ENCODE measurements around the gene STX5. TPM values are rescaled to one million over a fixed set of nuclear protein-coding genes. Genes with fewer than 3 reads are reported as not detected.

Gene STX5, protein sequence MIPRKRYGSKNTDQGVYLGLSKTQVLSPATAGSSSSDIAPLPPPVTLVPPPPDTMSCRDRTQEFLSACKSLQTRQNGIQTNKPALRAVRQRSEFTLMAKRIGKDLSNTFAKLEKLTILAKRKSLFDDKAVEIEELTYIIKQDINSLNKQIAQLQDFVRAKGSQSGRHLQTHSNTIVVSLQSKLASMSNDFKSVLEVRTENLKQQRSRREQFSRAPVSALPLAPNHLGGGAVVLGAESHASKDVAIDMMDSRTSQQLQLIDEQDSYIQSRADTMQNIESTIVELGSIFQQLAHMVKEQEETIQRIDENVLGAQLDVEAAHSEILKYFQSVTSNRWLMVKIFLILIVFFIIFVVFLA
- 10 to 100 TPM; 34.1 to 41.0 TPM for total RNA-seq

DNA sequence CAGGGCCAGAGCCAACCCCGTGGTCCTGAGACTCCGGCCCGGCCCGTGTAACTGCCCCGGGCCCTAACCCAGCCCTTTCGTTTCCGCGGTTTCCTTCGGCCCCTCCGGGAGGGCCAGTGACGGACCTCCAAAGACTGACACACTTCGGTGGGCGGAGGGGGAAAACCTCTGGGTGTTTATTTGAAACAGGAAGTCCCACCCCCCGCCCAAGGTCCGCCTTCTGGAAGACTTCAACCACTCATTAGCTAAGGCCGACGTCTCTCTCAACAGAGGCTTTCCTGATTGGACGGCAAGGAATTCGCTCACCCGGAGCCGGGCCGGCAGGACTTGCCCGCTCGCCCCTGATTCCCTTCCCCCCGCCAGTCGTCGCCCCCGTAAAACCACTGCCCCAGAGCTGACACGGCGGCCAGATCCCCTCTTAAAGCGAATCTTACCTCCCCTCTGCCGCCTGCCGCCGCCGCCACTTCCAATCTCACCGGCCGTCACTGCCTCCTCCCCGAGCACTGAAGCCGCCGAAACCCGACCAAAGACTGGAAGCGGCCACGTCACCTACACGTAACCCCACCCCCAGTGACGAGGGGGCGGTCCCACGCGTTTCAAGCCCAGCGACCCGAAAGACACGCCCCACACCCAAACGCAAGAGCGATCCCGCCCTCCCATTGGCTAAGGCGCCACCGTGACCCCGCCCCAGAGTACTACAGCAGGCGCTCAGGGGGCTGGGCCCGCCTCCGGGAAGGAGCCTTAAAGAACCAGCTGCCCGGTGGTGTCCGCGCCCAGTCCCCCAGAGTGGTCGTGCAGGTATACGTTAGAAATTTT, at the start of gene STX5:
Gene STX5, minus strand, starts transcription at position 532 of the 816 bp plus-strand sequence. CDS start 808 bp downstream, outside the sequence.
- CTCF ChIA-PET = interaction anchor here (0.6 to 2.0 kb wide), 16 partner anchors 10 to 1040 kb away, joined by 3 to 15 read pairs (median 4); partner anchors contain the start of genes NXF1, TUT1 and ZBTB3
- Mint-ChIP-seq H3K4me1 (peaks cover 36% of the 10 kb centered on the region), H3K9me3 (no peaks in the 10 kb centered on the region), H3K4me3 (peak within 1 kb of the TSS; percentile 94), H3K36me3 (ENCODE audit: low read depth) (peaks cover 34% of the 10 kb centered on the region), H3K27me3 (no peaks in the 10 kb centered on the region), H3K27ac (peak within 1 kb of the TSS; percentile 99)
- peak; percentile 100 for DNase-seq
- POLR2A ChIA-PET = interaction anchor here (0.5 to 1.8 kb wide), 3 partner anchors 9 to 46 kb away, joined by 3 to 19 read pairs (median 3); no protein-coding TSS in a partner anchor

DNA sequence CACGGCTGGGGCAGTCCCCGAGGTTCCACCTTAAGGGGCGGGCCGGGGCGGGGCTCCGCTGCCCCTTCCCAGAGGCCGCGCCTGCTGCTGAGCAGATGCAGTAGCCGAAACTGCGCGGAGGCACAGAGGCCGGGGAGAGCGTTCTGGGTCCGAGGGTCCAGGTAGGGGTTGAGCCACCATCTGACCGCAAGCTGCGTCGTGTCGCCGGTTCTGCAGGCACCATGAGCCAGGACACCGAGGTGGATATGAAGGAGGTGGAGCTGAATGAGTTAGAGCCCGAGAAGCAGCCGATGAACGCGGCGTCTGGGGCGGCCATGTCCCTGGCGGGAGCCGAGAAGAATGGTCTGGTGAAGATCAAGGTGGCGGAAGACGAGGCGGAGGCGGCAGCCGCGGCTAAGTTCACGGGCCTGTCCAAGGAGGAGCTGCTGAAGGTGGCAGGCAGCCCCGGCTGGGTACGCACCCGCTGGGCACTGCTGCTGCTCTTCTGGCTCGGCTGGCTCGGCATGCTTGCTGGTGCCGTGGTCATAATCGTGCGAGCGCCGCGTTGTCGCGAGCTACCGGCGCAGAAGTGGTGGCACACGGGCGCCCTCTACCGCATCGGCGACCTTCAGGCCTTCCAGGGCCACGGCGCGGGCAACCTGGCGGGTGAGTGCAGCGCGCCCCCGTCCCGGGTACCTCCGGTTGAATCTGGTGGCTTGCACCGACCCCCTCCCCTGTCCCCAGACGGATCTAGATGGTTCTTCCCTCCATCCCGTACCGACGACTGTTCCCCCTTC, 49.1 kb upstream of the STX5 start, which contains the start of gene SLC3A2:
Gene SLC3A2, plus strand, starts transcription at position 94 of the 776 bp plus-strand sequence. Its CDS starts 128 bp downstream, at position 222.
- Mint-ChIP-seq H3K4me1 (peaks cover 53% of the 10 kb centered on the region), H3K27ac (peak within 1 kb of the TSS; percentile 100), H3K9me3 (no peaks in the 10 kb centered on the region), H3K4me3 (peak within 1 kb of the TSS; percentile 98), H3K36me3 (ENCODE audit: low read depth) (peaks cover 54% of the 10 kb centered on the region), H3K27me3 (no peaks in the 10 kb centered on the region)
- ChIA-PET CTCF (interaction anchor here (0.5 to 4.5 kb wide), 39 partner anchors 9 to 1012 kb away, joined by 3 to 35 read pairs (median 4); partner anchors contain the start of genes BSCL2, C11orf98, CSKMT and GNG3), POLR2A (interaction anchor here (0.6 to 2.7 kb wide), 11 partner anchors 26 to 279 kb away, joined by 3 to 17 read pairs (median 3); partner anchors contain the start of genes HNRNPUL2, LBHD1, MTA2 and TAF6L)
- peak; percentile 89 for DNase-seq

DNA sequence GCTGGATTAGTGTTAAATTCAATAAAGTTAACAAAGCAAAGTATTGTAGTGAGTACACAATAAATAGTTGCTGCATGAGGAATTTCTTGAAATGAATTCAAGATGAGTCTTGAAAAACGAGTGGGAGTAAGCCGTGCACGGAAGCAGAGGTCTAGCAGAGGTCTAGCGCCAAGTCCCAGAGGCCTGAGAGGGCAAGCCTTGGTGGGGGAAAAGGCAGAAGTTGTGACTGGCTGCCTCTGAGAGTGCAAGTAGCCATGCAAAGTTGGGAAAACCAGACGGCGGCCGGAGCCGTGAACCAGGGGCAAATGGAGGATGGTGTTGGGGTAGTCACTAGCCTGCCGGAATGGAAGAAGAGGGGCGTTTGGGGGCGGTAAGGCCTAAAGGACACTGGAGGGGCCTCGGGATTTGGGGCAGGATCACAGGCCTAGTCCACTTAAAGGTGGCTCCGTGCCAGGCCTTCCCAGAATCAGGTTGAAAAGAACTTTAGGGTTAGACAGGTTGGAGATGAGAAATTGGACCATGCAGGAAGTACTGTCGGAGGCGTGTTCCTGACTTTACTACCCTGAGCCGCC, 48.5 kb upstream of the STX5 start:
- Mint-ChIP-seq H3K4me1 (peaks cover 48% of the 10 kb centered on the region), H3K4me3 (peak overlapping the region; percentile 98), H3K27me3 (no peaks in the 10 kb centered on the region), H3K9me3 (no peaks in the 10 kb centered on the region), H3K27ac (peak overlapping the region; percentile 100), H3K36me3 (ENCODE audit: low read depth) (peaks cover 47% of the 10 kb centered on the region)
- CTCF ChIA-PET = interaction anchor here (0.7 to 4.1 kb wide), 16 partner anchors 12 to 456 kb away, joined by 3 to 35 read pairs (median 6); partner anchors contain the start of genes BSCL2, GNG3, LBHD1 and TMEM179B
- DNase-seq = no peak
- POLR2A ChIA-PET = interaction anchor here (1.3 kb wide), 2 partner anchors 25 to 171 kb away, joined by 4 to 12 read pairs; no protein-coding TSS in a partner anchor

DNA sequence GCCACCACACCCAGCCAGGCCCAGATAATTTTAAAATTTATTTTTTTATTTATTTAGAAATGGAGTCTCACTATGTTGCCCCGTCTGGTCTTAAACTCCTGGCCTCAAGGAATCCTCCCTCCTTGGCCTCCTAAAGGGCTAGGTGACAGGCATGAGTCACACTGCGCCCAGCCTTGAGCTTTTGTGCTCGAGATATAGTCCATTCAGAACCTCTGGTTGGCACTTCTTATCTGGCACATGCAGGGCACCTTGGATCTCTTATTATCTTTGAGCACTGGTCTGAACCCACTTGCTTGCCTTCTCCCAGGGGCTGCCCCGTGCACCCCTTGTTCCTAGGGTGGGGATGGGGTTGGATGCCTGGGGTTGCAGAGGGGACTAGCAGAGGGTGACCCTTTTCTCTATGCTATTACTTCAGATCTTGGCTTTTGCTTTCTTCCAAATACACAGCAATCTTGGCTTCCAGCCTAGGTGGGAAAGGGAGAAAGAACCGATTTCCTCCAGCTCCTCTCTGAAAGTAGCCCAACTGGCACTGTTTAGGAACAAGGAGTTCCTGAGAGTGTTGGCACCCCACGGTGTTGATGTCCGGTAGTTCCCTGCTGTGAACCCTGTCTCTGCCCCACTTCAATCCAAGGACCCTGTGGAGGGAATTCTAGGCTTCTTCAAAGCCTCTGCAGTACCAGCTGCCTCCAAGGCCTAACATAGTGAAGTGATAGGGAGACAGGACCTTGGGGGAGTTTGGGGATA, 47.6 kb upstream of the STX5 start:
- no peak for DNase-seq
- no peaks in the 10 kb centered on the region for H3K27me3 Mint-ChIP-seq
- ChIA-PET POLR2A (interaction anchor here (1.0 kb wide), 1 partner anchor 125 kb away, joined by 3 read pairs; the partner anchor contains the start of gene ZBTB3), CTCF (interaction anchor here (3.4 kb wide), 1 partner anchor 16 kb away, joined by 35 read pairs; no protein-coding TSS in a partner anchor)
- H3K4me1 Mint-ChIP-seq = peaks cover 43% of the 10 kb centered on the region
- peaks cover 40% of the 10 kb centered on the region for H3K36me3 Mint-ChIP-seq (ENCODE audit: low read depth)
- H3K27ac Mint-ChIP-seq = peak overlapping the region; percentile 100
- no peaks in the 10 kb centered on the region for H3K9me3 Mint-ChIP-seq
- H3K4me3 Mint-ChIP-seq = peak overlapping the region; percentile 98

DNA sequence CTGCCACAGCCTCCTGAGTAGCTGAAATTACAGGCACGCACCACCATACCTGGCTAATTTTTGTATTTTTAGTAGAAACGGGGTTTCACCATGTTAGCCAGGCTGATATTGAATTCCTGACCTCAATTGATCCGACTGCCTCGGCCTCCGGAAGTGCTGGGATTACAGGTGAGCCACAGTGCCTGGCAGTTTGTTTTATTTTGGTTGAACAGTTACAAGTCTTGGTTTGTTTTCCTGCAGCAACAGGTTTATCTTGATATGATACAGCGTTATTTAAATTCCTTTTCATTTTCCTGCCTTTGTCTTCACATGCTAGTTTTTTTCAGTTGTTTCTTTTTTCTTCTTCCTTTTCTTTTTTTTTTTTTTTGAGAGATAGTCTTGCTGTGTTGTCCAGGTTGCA, 44.9 kb upstream of the STX5 start:
- no peak overlapping the region for H3K4me3 Mint-ChIP-seq
- no peaks in the 10 kb centered on the region for H3K9me3 Mint-ChIP-seq
- peaks cover 19% of the 10 kb centered on the region for H3K4me1 Mint-ChIP-seq
- no peak overlapping the region for H3K27ac Mint-ChIP-seq
- no peaks in the 10 kb centered on the region for H3K27me3 Mint-ChIP-seq
- H3K36me3 Mint-ChIP-seq (ENCODE audit: low read depth) = peaks cover 18% of the 10 kb centered on the region
- ChIA-PET CTCF (no interaction called here), POLR2A (interaction anchor here (0.9 kb wide), 1 partner anchor 35 kb away, joined by 3 read pairs; no protein-coding TSS in a partner anchor)
- DNase-seq = no peak

DNA sequence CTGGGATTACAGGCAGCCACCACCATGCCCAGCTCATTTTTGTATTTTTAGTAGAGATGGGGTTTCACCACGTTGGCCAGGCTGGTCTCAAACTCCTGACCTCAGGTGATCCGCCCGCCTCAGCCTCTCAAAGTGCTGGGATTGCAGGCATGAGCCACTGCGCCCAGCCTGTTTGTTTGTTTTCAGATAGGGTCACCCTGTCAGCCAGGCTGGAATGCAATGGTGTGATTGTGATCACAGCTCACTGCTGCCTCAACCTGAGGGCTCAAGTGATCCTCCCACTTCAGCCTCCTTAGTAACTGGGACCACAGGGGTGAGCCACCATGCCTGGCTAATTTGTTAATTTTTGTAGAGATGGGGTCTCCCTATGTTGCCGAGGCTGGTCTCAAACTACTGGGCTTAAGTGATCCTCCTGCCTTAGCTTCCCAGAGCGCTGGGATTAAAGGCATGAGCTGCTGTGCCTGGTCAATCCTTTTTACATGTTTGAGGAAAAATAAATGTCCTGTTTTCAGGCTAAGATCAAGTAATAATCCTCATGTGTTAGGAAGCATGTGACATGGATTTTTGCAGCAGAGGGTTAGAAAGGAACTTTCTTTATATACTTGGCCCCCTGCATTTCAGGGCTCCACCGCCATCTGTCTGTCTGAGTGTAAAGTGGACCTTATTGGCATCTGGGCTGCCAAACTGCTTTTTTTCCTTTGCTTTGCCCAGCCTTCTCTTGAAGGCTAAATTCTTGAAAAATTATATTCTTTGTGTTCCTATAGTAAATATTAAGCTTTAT, 44.0 kb upstream of the STX5 start:
- H3K27ac Mint-ChIP-seq = no peak overlapping the region
- peaks cover 15% of the 10 kb centered on the region for H3K36me3 Mint-ChIP-seq (ENCODE audit: low read depth)

DNA sequence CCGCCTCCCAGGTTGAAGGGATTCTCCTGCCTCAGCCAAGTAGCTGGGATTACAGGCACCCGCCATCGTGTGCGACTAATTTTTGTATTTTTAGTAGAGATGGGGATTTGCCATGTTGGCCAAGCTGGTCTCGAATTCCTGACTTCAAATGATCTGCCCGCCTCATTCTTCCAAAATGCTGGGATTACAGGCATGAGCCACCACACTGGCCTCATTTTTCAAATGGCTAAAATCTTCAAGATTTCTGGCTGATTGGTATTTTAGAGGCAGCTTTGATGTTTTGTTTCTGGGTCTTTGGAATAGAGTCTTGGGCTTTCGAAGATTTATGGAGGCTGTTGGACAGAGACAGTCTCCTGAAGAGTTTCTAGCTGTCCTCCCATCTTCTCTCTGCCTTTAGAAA, 43.0 kb upstream of the STX5 start:
- H3K4me3 Mint-ChIP-seq = no peak overlapping the region
- ChIA-PET CTCF (interaction anchor here (0.6 to 1.1 kb wide), 3 partner anchors 8 to 115 kb away, joined by 3 to 4 read pairs (median 3); no protein-coding TSS in a partner anchor), POLR2A (interaction anchor here (0.8 kb wide), 1 partner anchor 34 kb away, joined by 3 read pairs; no protein-coding TSS in a partner anchor)
- no peaks in the 10 kb centered on the region for H3K9me3 Mint-ChIP-seq
- no peaks in the 10 kb centered on the region for H3K27me3 Mint-ChIP-seq
- H3K27ac Mint-ChIP-seq = no peak overlapping the region
- DNase-seq = no peak
- peaks cover 11% of the 10 kb centered on the region for H3K4me1 Mint-ChIP-seq
- H3K36me3 Mint-ChIP-seq (ENCODE audit: low read depth) = peaks cover 13% of the 10 kb centered on the region

More for the DNA sequence above, 44.0 kb upstream of the STX5 start:
- no peak overlapping the region for H3K4me3 Mint-ChIP-seq
- no peaks in the 10 kb centered on the region for H3K27me3 Mint-ChIP-seq
- no peak for DNase-seq
- H3K4me1 Mint-ChIP-seq = peaks cover 19% of the 10 kb centered on the region
- no peaks in the 10 kb centered on the region for H3K9me3 Mint-ChIP-seq
- ChIA-PET POLR2A (interaction anchor here (0.9 kb wide), 1 partner anchor 35 kb away, joined by 3 read pairs; no protein-coding TSS in a partner anchor), CTCF (interaction anchor here (0.7 to 1.0 kb wide), 2 partner anchors 38 to 72 kb away, joined by 3 read pairs; no protein-coding TSS in a partner anchor)

DNA sequence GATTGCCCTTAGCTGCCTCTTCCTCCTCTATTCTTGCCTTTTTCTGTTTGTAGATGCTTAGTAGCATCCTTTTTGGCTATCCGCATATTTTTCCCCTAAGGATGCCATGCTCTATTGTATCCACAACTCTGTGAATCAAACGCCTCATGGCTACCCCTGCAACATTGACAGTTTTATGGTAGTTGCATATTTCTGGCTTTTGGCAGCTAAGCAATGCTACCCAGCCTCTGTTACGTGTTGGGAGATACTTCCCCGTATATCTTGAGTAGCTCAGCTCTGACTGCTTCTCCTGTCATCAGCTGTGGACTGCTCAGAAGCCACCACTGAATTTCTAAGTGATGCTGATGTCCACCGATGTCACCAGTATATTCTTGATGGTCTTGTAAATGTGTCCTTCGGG, 33.8 kb upstream of the STX5 start:
- Mint-ChIP-seq H3K27me3 (no peaks in the 10 kb centered on the region), H3K36me3 (ENCODE audit: low read depth) (peaks cover 2% of the 10 kb centered on the region), H3K4me1 (peaks cover 23% of the 10 kb centered on the region), H3K9me3 (no peaks in the 10 kb centered on the region), H3K4me3 (no peak overlapping the region), H3K27ac (no peak overlapping the region)
- ChIA-PET CTCF (interaction anchor here (0.8 to 5.6 kb wide), 6 partner anchors 10 to 106 kb away, joined by 3 to 35 read pairs (median 4); partner anchors contain the start of gene SLC3A2), POLR2A (interaction anchor here (1.0 kb wide), 1 partner anchor 9 kb away, joined by 3 read pairs; no protein-coding TSS in a partner anchor)
- no peak for DNase-seq

DNA sequence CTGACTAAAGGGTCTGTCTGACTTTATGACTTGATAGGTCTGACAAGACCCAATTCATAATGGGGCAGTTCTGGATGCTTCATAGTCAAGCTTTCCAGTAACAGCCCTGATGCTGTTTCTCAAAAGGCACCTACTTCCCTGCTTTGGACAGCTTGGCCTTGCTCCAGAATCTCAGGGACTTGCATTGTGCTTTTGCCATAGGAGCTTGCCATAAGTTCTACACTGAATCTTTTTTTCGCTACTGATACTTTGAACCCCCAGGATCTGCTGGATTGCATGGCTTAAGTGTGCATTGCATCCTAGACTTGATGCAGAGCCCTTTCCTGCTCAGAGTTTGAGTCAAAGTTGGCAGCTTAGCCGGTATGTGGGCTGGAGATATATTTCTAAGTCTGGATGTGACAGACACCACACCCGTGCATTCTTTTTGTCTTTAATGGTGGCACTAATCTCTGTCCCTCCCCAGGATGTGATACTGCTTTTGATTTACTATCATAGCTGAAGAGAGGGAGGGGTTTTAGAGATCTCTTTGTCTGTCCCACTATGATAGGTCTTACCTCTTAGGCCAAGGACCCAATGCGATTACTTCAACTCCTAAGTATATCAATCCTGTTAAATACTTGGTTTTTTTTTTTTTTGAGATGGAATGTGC, 32.0 kb upstream of the STX5 start:
- Mint-ChIP-seq H3K27ac (no peak overlapping the region), H3K4me3 (no peak overlapping the region), H3K27me3 (no peaks in the 10 kb centered on the region), H3K4me1 (peaks cover 37% of the 10 kb centered on the region), H3K9me3 (no peaks in the 10 kb centered on the region), H3K36me3 (ENCODE audit: low read depth) (peaks cover 4% of the 10 kb centered on the region)
- DNase-seq = no peak
- POLR2A ChIA-PET = interaction anchor here (1.6 kb wide), 1 partner anchor 23 kb away, joined by 4 read pairs; no protein-coding TSS in a partner anchor
- CTCF ChIA-PET = interaction anchor here (0.6 to 5.6 kb wide), 10 partner anchors 8 to 193 kb away, joined by 3 to 35 read pairs (median 4); partner anchors contain the start of genes SLC3A2 and ZBTB3

Measured in activated CD4-positive, alpha-beta T cell treated with anti-CD3 and anti-CD28 coated beads, Interleukin-2, amount 10 ng/mL, durations not matched to agents 7 days and 5 days (primary cell).